Dendritic cell treated with granulocyte-macrophage colony-stimulating factor and Interleukin-4, amounts not matched to agents 40 ng/mL and 50 ng/mL, for 4 days (primary cell): ENCODE data around the gene KCNK4.
A peak's percentile ranks its signal among the peaks of the same experiment; 100 is the strongest.
"Not testable (repeated sequence)": the region's sequence is repeated elsewhere in the genome, so short reads cannot be mapped to it uniquely, and the experiment has no call there.

Experiments
- H3K27ac Mint-ChIP-seq: one replicate; pipeline ENCODE4 v1.8.0; 2022; ENCODE audit warnings: mild to moderate bottlenecking, mixed read lengths
- H3K27me3 Mint-ChIP-seq: one replicate; pipeline ENCODE4 v1.8.0; 2022; ENCODE audit warnings: mild to moderate bottlenecking, mixed read lengths
- H3K36me3 Mint-ChIP-seq: one replicate; pipeline ENCODE4 v1.8.0; 2022; ENCODE audit warnings: low read depth, mixed read lengths
- H3K4me1 Mint-ChIP-seq: one replicate; pipeline ENCODE4 v1.8.0; 2022; ENCODE audit warnings: low read depth, mixed read lengths
- H3K4me3 Mint-ChIP-seq: one replicate; pipeline ENCODE4 v1.8.0; 2022; ENCODE audit warnings: mild to moderate bottlenecking, moderate library complexity, mixed read lengths
- H3K9me3 Mint-ChIP-seq: one replicate; pipeline ENCODE4 v1.8.0; 2022; ENCODE audit warnings: mixed read lengths
- intact Hi-C: fragments of 100-400 bp; cut with micrococcal nuclease; formaldehyde crosslinking; loops from one replicate; pipeline ENCODE4 v1.15.0; 2022

The KCNK4 gene

GRCh38 chr11:64321026-64321425 lies 29.9 kb downstream of the KCNK4 start:
- Mint-ChIP-seq H3K4me3 (no peak overlapping the region), H3K27ac (no peak overlapping the region), H3K9me3 (no peaks in the 10 kb centered on the region), H3K36me3 (peaks cover 66% of the 10 kb centered on the region), H3K27me3 (no peaks in the 10 kb centered on the region), H3K4me1 (peaks cover 37% of the 10 kb centered on the region)
- intact Hi-C loops = no loop called here

- intact Hi-C loops = no loop called here
- no peaks in the 10 kb centered on the region for H3K9me3 Mint-ChIP-seq
- peaks cover 61% of the 10 kb centered on the region for H3K36me3 Mint-ChIP-seq
- no peak overlapping the region for H3K4me3 Mint-ChIP-seq
- H3K4me1 Mint-ChIP-seq = peaks cover 32% of the 10 kb centered on the region
- no peaks in the 10 kb centered on the region for H3K27me3 Mint-ChIP-seq
- no peak overlapping the region for H3K27ac Mint-ChIP-seq
Measured at GRCh38 chr11:64321533-64321932, 30.4 kb downstream of the KCNK4 start.

- intact Hi-C loops = no loop called here
- peaks cover 51% of the 10 kb centered on the region for H3K36me3 Mint-ChIP-seq
- no peak overlapping the region for H3K4me3 Mint-ChIP-seq
- no peak overlapping the region for H3K27ac Mint-ChIP-seq
- peaks cover 8% of the 10 kb centered on the region for H3K9me3 Mint-ChIP-seq
- H3K4me1 Mint-ChIP-seq = peaks cover 29% of the 10 kb centered on the region
- peaks cover 2% of the 10 kb centered on the region for H3K27me3 Mint-ChIP-seq
Measured at GRCh38 chr11:64322925-64323260, 31.8 kb downstream of the KCNK4 start.

- Mint-ChIP-seq H3K27me3 (peaks cover 3% of the 10 kb centered on the region), H3K4me3 (no peak overlapping the region), H3K4me1 (peaks cover 31% of the 10 kb centered on the region), H3K9me3 (peaks cover 11% of the 10 kb centered on the region), H3K27ac (no peak overlapping the region), H3K36me3 (peaks cover 47% of the 10 kb centered on the region)
- intact Hi-C loops = no loop called here
Measured at GRCh38 chr11:64323373-64323772, 32.3 kb downstream of the KCNK4 start.

GRCh38 chr11:64323984-64324383 lies 32.9 kb downstream of the KCNK4 start:
- intact Hi-C loops, H3K27ac Mint-ChIP-seq, H3K27me3 Mint-ChIP-seq, H3K4me3 Mint-ChIP-seq: not testable (repeated sequence)
- Mint-ChIP-seq H3K9me3 (peaks cover 11% of the 10 kb centered on the region), H3K36me3 (peaks cover 43% of the 10 kb centered on the region), H3K4me1 (peaks cover 28% of the 10 kb centered on the region)

- H3K9me3 Mint-ChIP-seq = peaks cover 11% of the 10 kb centered on the region
- H3K27me3 Mint-ChIP-seq = peaks cover 3% of the 10 kb centered on the region
- peaks cover 36% of the 10 kb centered on the region for H3K36me3 Mint-ChIP-seq
- H3K27ac Mint-ChIP-seq = no peak overlapping the region
- H3K4me3 Mint-ChIP-seq = no peak overlapping the region
- peaks cover 19% of the 10 kb centered on the region for H3K4me1 Mint-ChIP-seq
- intact Hi-C loops = no loop called here
Measured at GRCh38 chr11:64324692-64325469, 33.8 kb downstream of the KCNK4 start.

DNA sequence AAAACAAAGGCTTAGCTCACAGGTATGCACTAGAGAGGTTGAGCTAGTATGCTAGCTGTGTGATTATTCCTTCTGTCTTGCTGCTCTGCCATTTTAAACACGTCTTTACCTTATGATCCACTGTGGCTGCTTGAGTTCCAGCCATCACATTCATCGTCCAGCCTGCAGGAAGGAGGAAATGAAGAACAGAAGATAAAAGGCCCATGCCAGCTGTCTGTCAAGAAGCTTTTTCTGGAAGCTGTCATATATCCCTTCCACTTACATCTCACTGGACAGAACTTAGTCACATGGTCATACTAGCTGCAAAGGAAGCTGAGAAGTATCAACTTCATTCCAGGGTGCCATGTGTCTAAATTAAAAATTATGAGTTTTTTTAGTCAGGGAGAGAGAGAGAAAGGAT lies 36.3 kb downstream of the KCNK4 start:
- intact Hi-C loops = no loop called here
- no peak overlapping the region for H3K4me3 Mint-ChIP-seq
- H3K9me3 Mint-ChIP-seq = peaks cover 11% of the 10 kb centered on the region
- H3K27ac Mint-ChIP-seq = no peak overlapping the region
- peaks cover 11% of the 10 kb centered on the region for H3K36me3 Mint-ChIP-seq
- H3K27me3 Mint-ChIP-seq = peaks cover 6% of the 10 kb centered on the region
- H3K4me1 Mint-ChIP-seq = peaks cover 22% of the 10 kb centered on the region

- Mint-ChIP-seq H3K9me3 (peaks cover 11% of the 10 kb centered on the region), H3K27me3 (peaks cover 6% of the 10 kb centered on the region), H3K4me1 (peaks cover 24% of the 10 kb centered on the region), H3K36me3 (peaks cover 5% of the 10 kb centered on the region), H3K27ac (no peak overlapping the region), H3K4me3 (no peak overlapping the region)
- intact Hi-C loops = no loop called here
Measured at GRCh38 chr11:64327993-64328392, 36.9 kb downstream of the KCNK4 start.

GRCh38 chr11:64330888-64331287 lies 39.8 kb downstream of the KCNK4 start:
- peaks cover 11% of the 10 kb centered on the region for H3K9me3 Mint-ChIP-seq
- intact Hi-C loops = no loop called here
- peak overlapping the region; percentile 76 for H3K27ac Mint-ChIP-seq
- no peaks in the 10 kb centered on the region for H3K36me3 Mint-ChIP-seq
- H3K4me1 Mint-ChIP-seq = peaks cover 37% of the 10 kb centered on the region
- H3K27me3 Mint-ChIP-seq = peaks cover 6% of the 10 kb centered on the region
- no peak overlapping the region for H3K4me3 Mint-ChIP-seq

DNA sequence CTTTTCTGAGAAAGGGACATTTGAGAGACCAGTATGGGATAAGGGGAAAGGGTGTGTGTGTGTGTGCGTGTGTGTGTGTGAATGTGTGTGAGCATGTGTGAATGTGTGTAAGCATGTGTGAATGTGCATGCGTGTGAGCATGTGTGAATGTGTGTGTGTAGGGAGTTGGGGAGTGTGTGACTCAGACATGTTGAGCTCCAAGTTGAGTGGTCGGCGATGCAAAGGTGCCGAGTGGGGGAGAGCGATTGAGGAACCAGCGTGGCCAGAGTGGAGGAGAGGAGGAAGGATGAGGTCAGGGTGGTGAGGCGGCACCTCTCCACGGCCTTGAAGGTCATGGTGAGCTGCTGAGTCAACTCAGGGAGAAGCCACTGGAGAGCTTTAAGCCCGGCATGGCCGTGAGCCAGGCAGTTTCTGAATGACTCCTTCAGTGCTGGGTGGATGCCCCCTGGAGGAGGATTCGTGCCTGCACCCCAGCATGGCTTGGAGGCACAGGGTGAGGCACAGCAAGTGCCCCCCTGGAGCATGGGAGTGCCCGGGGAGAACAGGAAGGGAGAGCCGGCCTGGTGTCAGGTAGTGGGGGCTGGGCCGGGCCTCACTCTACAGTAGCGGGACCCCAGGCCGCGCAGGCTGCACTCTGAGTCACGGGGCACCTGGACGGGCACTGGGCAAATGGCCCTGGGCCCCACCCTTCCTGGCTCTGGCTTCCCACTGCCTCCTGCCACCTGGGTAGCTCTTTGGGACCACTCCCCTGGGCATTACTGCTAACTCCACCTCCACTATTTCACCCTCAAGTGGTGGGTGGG lies 40.7 kb downstream of the KCNK4 start:
- peak overlapping the region; percentile 76 for H3K27ac Mint-ChIP-seq
- peaks cover 6% of the 10 kb centered on the region for H3K27me3 Mint-ChIP-seq
- peak overlapping the region; percentile 9 for H3K4me3 Mint-ChIP-seq
- intact Hi-C loops = no loop called here
- H3K36me3 Mint-ChIP-seq = no peaks in the 10 kb centered on the region
- H3K9me3 Mint-ChIP-seq = peaks cover 11% of the 10 kb centered on the region
- peaks cover 37% of the 10 kb centered on the region for H3K4me1 Mint-ChIP-seq

- Mint-ChIP-seq H3K9me3 (no peaks in the 10 kb centered on the region), H3K4me1 (peaks cover 34% of the 10 kb centered on the region), H3K27ac (no peak overlapping the region), H3K4me3 (no peak overlapping the region), H3K36me3 (no peaks in the 10 kb centered on the region), H3K27me3 (peaks cover 3% of the 10 kb centered on the region)
- intact Hi-C loops = no loop called here
Measured at GRCh38 chr11:64333556-64333955, 42.5 kb downstream of the KCNK4 start.

GRCh38 chr11:64334764-64335735 lies 43.9 kb downstream of the KCNK4 start:
- Mint-ChIP-seq H3K9me3 (no peaks in the 10 kb centered on the region), H3K4me3 (no peak overlapping the region), H3K4me1 (peaks cover 49% of the 10 kb centered on the region), H3K36me3 (no peaks in the 10 kb centered on the region), H3K27ac (peak overlapping the region; percentile 42), H3K27me3 (peaks cover 3% of the 10 kb centered on the region)
- intact Hi-C loops = no loop called here

GRCh38 chr11:64337538-64338249 lies 46.6 kb downstream of the KCNK4 start:
- Mint-ChIP-seq H3K9me3 (no peaks in the 10 kb centered on the region), H3K4me3 (no peak overlapping the region), H3K4me1 (peaks cover 56% of the 10 kb centered on the region), H3K27me3 (no peaks in the 10 kb centered on the region), H3K27ac (no peak overlapping the region), H3K36me3 (peaks cover 15% of the 10 kb centered on the region)
- intact Hi-C loops = no loop called here
